GM21619 (cell line): Measurements from ENCODE around the gene MICALL2.

Experiments used
- ATAC-seq: cut with Tn5 transposase; IDR thresholded peaks from one replicate; pipeline ENCODE4 v1.9.1; 2021; ENCODE audit not compliant: unreplicated experiment

The MICALL2 gene

GRCh38 chr7:1396195-1396594 is 63.1 kb downstream of the MICALL2 start:
- ATAC-seq: no peak

GRCh38 chr7:1395211-1396070 is 63.8 kb downstream of the MICALL2 start:
- no peak for ATAC-seq

- no peak for ATAC-seq
Measured at GRCh38 chr7:1394371-1394770, 64.9 kb downstream of the MICALL2 start.

GRCh38 chr7:1393421-1393820 is 65.8 kb downstream of the MICALL2 start:
- no peak for ATAC-seq

- no peak for ATAC-seq
Measured at GRCh38 chr7:1392556-1392955, 66.7 kb downstream of the MICALL2 start.

GRCh38 chr7:1391449-1391848 is 67.8 kb downstream of the MICALL2 start:
- no peak for ATAC-seq

GRCh38 chr7:1388703-1389335 is 70.5 kb downstream of the MICALL2 start:
- ATAC-seq: no peak

GRCh38 chr7:1388021-1388702 is 71.1 kb downstream of the MICALL2 start:
- no peak for ATAC-seq

GRCh38 chr7:1387261-1387660 is 72.0 kb downstream of the MICALL2 start:
- ATAC-seq: no peak

- ATAC-seq: no peak
Measured at GRCh38 chr7:1386623-1387220, 72.5 kb downstream of the MICALL2 start.

GRCh38 chr7:1385809-1386622 is 73.3 kb downstream of the MICALL2 start:
- no peak for ATAC-seq

GRCh38 chr7:1385086-1385808 is 74.0 kb downstream of the MICALL2 start:
- ATAC-seq: no peak
